Smooth muscle cell (in vitro differentiated cells): Measurements from ENCODE around the gene AMBP. TPM values are rescaled to one million over a fixed set of nuclear protein-coding genes. Genes with fewer than 3 reads are reported as not detected.

Experiments
- DNase-seq: peaks from one replicate; lab custom pipeline; 2025; ENCODE audit not compliant: unreplicated experiment; lab: John Stamatoyannopoulos, UW
- H2AFZ ChIP-seq: fragments of 200-600 bp; sonication (generic); 2 replicates; pipeline ENCODE4 v1.6.0; 2016; ENCODE audit warnings: antibody characterized with exemption, low read depth, mild to moderate bottlenecking
- H3F3A ChIP-seq: fragments of 200-600 bp; sonication (generic); 2 replicates; pipeline ENCODE4 v1.6.0; 2017; ENCODE audit warnings: antibody characterized with exemption, low read depth
- H3K27ac ChIP-seq: fragments of 200-600 bp; sonication (generic); 2 replicates; pipeline ENCODE4 v1.5.1; 2016; ENCODE audit warnings: low read depth, mild to moderate bottlenecking
- H3K27me3 ChIP-seq: fragments of 200-600 bp; sonication (generic); 2 replicates; pipeline ENCODE4 v1.6.1; 2016; ENCODE audit warnings: low read depth, mild to moderate bottlenecking
- H3K36me3 ChIP-seq: fragments of 200-600 bp; sonication (generic); 2 replicates; pipeline ENCODE4 v1.5.1; 2016; ENCODE audit warnings: low read depth
- H3K4me1 ChIP-seq: fragments of 200-600 bp; sonication (generic); 2 replicates; pipeline ENCODE4 v1.5.1; 2016; ENCODE audit warnings: low read depth
- H3K4me2 ChIP-seq: fragments of 200-600 bp; sonication (generic); 2 replicates; pipeline ENCODE4 v1.6.0; 2016; ENCODE audit warnings: mild to moderate bottlenecking
- H3K4me3 ChIP-seq: fragments of 200-600 bp; sonication (generic); 2 replicates; pipeline ENCODE4 v1.5.1; 2016; ENCODE audit warnings: mild to moderate bottlenecking
- H3K79me2 ChIP-seq: fragments of 200-600 bp; sonication (generic); 2 replicates; pipeline ENCODE4 v1.6.0; 2016; ENCODE audit warnings: low read depth, mild to moderate bottlenecking
- H3K9ac ChIP-seq: fragments of 200-600 bp; sonication (generic); 2 replicates; pipeline ENCODE4 v1.6.0; 2016; ENCODE audit warnings: low read depth
- H3K9me3 ChIP-seq: fragments of 200-600 bp; sonication (generic); replicated peaks from 2 replicates; pipeline ENCODE4 v1.5.1; 2016; ENCODE audit warnings: low read depth
- H4K20me1 ChIP-seq: fragments of 200-600 bp; sonication (generic); 2 replicates; pipeline ENCODE4 v1.6.0; 2016; ENCODE audit warnings: low read depth
- WGBS: methylation state at CpG from one replicate; pipeline ENCODE4 v1.1.7; 2016; ENCODE audit warnings: low lambda C conversion rate; 5-methylcytosine and 5-hydroxymethylcytosine counted together
- polyA plus RNA-seq: library from polyadenylated mRNA; unstranded; fragments of >200 nt; fragmentation: Nextera tagmentation; extraction: Ambion mirVana; gene quantifications from 2 replicates; pipeline ENCODE4 v1.2.1, GENCODE V29; 2016
- total RNA-seq: library from RNA; depleted of rRNA; stranded (reverse); fragments of >200 nt; gene quantifications from 2 replicates; pipeline ENCODE4 v1.2.3, GENCODE V29; 2014
- TF ChIP-seq, protein P1 (sequence below): fragments of 200-600 bp; sonication (generic); IDR thresholded peaks from 2 replicates; pipeline ENCODE4 v1.5.1; 2017; ENCODE audit warnings: borderline replicate concordance, mild to moderate bottlenecking, antibody characterized with exemption; ENCODE audit not compliant: insufficient read depth, poor library complexity, severe bottlenecking

AMBP gene
- total and polyA plus RNA-seq, 2 experiments from 2014 or later, result 0.35 TPM; not detected in 1

DNA sequence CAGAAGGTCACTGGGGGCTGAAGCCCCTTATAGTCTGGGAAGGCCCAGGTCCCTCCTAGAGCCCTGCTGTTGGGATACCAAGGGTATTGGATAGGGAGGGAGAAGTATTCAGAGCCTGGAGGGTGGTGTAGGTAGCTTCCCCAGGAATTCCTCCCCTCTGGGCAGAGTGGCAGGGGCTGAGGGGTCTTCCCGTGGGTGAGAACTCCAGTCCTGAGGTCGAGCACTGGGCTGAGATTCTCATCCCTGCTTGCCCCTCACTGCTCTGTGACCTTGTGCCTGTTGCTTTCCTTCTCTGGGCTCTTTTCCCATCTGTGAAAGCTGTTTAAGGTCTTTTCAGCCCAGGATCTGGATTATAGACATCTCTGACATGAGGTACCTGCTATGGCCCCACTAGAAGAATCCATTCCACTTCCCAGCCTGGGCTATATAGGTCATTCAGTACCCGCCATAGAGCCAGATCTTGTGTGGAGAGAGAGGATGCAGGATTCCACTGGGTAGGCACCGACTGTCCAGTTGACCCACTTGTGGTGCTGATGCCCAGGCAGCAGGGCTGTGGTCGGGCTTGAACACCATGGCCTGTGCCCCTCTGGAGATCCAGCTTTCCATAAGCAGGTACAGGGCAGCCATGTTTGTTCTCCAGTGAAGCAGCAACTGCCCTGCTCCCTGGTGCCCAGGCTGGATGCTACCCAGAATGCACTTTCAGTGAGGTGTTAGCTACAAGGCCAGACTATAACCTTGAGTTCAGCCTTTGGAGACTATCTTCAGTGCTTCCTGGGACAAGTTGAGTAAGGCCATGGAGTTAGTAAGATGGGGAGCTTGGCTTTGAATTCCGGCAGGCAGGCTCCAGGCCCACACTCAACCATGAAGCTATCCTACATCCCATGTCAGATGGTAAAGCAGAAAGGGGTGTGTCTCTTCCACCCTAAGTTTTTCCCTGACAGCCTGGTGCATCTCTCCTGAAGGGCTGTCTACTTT lies 60.1 kb downstream of the AMBP start:
- Histone ChIP-seq H3K9ac (no peak overlapping the region), H2AFZ (no peak overlapping the region), H3K27ac (no peak overlapping the region), H3K4me1 (no peaks in the 10 kb centered on the region), H3K9me3 (no peaks in the 10 kb centered on the region), H3K79me2 (no peaks in the 10 kb centered on the region), H4K20me1 (no peaks in the 10 kb centered on the region), H3K27me3 (no peaks in the 10 kb centered on the region), H3K36me3 (peaks cover 23% of the 10 kb centered on the region), H3K4me2 (no peak overlapping the region), H3F3A (no peaks in the 10 kb centered on the region), H3K4me3 (no peak overlapping the region)
- no peak for DNase-seq
- over 99% methylated on average over 6 of the region's 6 CpGs for WGBS
- TF ChIP-seq, protein P1, sequence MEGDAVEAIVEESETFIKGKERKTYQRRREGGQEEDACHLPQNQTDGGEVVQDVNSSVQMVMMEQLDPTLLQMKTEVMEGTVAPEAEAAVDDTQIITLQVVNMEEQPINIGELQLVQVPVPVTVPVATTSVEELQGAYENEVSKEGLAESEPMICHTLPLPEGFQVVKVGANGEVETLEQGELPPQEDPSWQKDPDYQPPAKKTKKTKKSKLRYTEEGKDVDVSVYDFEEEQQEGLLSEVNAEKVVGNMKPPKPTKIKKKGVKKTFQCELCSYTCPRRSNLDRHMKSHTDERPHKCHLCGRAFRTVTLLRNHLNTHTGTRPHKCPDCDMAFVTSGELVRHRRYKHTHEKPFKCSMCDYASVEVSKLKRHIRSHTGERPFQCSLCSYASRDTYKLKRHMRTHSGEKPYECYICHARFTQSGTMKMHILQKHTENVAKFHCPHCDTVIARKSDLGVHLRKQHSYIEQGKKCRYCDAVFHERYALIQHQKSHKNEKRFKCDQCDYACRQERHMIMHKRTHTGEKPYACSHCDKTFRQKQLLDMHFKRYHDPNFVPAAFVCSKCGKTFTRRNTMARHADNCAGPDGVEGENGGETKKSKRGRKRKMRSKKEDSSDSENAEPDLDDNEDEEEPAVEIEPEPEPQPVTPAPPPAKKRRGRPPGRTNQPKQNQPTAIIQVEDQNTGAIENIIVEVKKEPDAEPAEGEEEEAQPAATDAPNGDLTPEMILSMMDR, result no peak

DNA sequence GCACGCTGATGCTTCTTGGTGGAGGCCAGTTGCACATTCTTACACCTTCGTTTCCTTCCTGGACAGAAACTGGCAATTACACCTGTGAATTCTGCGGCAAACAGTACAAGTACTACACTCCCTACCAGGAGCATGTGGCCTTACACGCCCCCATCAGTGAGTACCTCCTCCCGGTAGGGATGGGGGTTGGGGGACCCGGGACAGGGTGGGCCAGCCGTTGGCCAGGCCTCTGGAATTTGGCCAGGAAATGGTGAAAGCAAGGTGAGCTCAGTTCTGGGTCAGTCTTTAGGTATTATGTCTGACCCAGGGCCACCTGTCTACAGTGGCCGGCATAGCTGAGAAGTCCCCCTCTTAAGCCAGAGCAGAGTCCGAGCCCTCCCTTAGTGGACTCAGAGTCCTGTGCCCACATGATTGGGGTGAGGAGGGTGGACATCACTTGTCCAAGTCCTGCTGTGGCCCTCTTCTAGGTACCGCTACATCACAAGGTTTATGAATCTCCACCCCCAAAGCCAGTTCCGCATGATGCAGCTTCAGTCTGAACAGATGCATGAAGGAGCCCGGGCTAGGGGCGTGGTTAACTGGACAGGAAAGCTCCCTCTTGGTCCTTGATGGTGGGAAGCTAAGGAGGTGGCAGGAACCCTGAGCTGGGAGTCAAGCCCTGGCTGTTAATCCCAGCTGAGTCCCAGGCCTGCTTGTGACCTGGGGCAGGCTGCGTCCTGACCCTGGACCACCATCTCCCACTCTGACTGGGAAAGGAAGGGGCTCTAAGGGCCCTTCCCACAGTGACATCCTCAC lies 61.3 kb downstream of the AMBP start:
- peaks cover 15% of the 10 kb centered on the region for H3K36me3 ChIP-seq
- H4K20me1 ChIP-seq, result no peaks in the 10 kb centered on the region
- H3K27me3 ChIP-seq, result no peaks in the 10 kb centered on the region
- WGBS, result 96% methylated on average over 14 of the region's 14 CpGs
- DNase-seq, result no peak
- TF ChIP-seq, protein P1, result no peak
- no peak overlapping the region for H3K4me2 ChIP-seq
- H3K79me2 ChIP-seq, result no peaks in the 10 kb centered on the region
- H3F3A ChIP-seq, result no peaks in the 10 kb centered on the region
- H3K9ac ChIP-seq, result no peak overlapping the region
- no peaks in the 10 kb centered on the region for H3K9me3 ChIP-seq
- H3K4me1 ChIP-seq, result no peaks in the 10 kb centered on the region
- no peak overlapping the region for H3K4me3 ChIP-seq
- H3K27ac ChIP-seq, result no peak overlapping the region
- no peak overlapping the region for H2AFZ ChIP-seq

DNA sequence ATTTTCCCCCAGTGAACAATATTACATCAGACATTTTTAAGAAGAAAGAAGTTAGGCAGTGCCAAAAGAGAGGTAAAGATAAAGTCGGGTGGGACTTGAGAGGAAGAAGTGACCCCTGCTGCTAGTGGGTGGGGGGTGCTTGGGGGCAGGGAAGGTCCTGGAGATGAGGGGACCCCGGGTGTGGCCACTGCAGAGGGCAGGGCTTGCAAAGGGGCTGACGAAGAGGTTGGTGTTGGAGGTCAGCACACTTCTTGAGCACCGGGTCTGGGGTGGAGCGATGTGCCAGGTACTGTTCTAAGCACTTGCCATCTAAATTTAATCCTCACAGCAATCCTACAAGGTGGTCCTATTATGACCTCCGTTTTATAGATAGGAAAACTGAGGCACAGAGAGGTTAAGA lies 62.0 kb downstream of the AMBP start:
- WGBS, result 98% methylated on average over 6 of the region's 6 CpGs
- Histone ChIP-seq H3K27me3 (no peaks in the 10 kb centered on the region), H3K4me3 (no peak overlapping the region), H3K4me2 (no peak overlapping the region), H3K4me1 (no peaks in the 10 kb centered on the region), H3F3A (no peaks in the 10 kb centered on the region), H3K36me3 (peaks cover 15% of the 10 kb centered on the region), H3K79me2 (no peaks in the 10 kb centered on the region), H3K9ac (no peak overlapping the region), H3K9me3 (no peaks in the 10 kb centered on the region), H4K20me1 (no peaks in the 10 kb centered on the region), H2AFZ (no peak overlapping the region), H3K27ac (no peak overlapping the region)
- no peak for DNase-seq
- TF ChIP-seq, protein P1, result no peak
